Tibial artery (tissue), 4 donors: ENCODE data around the gene ATP11A.

ENCODE experiments used
- DNase-seq, 2 donors: peaks; one replicate each; pipeline ENCODE4 v3.0.0-alpha.2; 2019
- H3K27ac ChIP-seq, 2 donors: fragments of 200-600 bp; sonication (generic) in 1 of 2; 1 replicate in 1 of 2; 2 replicates in 1 of 2; pipeline ENCODE4 v1.5.1; 2018 to 2019; ENCODE audit warnings: mild to moderate bottlenecking in 1 of 2
- H3K27me3 ChIP-seq, 2 donors: fragments of 200-600 bp; sonication (generic) in 1 of 2; one replicate each; pipeline versions ENCODE4 v1.5.1 to v1.6.0; 2016 to 2019
- H3K36me3 ChIP-seq, 3 donors: fragments of 200-600 bp; sonication (generic) in 2 of 3; one replicate each; pipeline ENCODE4 v1.5.1; 2016 to 2019; ENCODE audit warnings: mild to moderate bottlenecking in 2 of 3
- H3K4me1 ChIP-seq, 4 donors: fragments of 200-600 bp; sonication (generic) in 2 of 4; 1 replicate in 3 of 4; 2 replicates in 1 of 4; pipeline ENCODE4 v1.5.1; 2016 to 2019
- H3K4me3 ChIP-seq, 2 donors: fragments of 200-600 bp; sonication (generic) in 1 of 2; 1 replicate in 1 of 2; 2 replicates in 1 of 2; pipeline ENCODE4 v1.5.1; 2018 to 2019; ENCODE audit warnings: mild to moderate bottlenecking in 2 of 2
- H3K9me3 ChIP-seq, 3 donors: fragments of 200-600 bp; sonication (generic) in 1 of 3; one replicate each; pipeline ENCODE4 v1.5.1; 2016 to 2019
- CTCF ChIP-seq, 2 experiments: fragments of 200-600 bp in 1 of 2; fragments of 450-650 bp in 1 of 2; IDR thresholded peaks; one replicate each; pipeline ENCODE4 v1.5.1; 2017 to 2019; ENCODE audit warnings: antibody characterized with exemption in 2 of 2, mild to moderate bottlenecking in 1 of 2, moderate library complexity in 1 of 2
- intact Hi-C: fragments of 100-400 bp; cut with DNase I; formaldehyde crosslinking; loops from one replicate; pipeline ENCODE4 v1.15.0; 2023; ENCODE audit warnings: low total_unique reads

ATP11A gene

GRCh38 chr13:112700291-112701060 lies 10.6 kb downstream of the ATP11A start:
- H3K4me3 ChIP-seq = no peak overlapping the region
- H3K27me3 ChIP-seq = no peaks in the 10 kb centered on the region
- no peak overlapping the region for H3K27ac ChIP-seq
- H3K4me1 ChIP-seq = no peaks in the 10 kb centered on the region
- no peak for TF ChIP-seq CTCF (IDR thresholded peaks at IDR 0.05)
- peaks cover 0 to 6% (median 0%) of the 10 kb centered on the region in 3 donors for H3K36me3 ChIP-seq
- intact Hi-C loops = no loop called here
- no peaks in the 10 kb centered on the region for H3K9me3 ChIP-seq
- DNase-seq = peak; percentile 15 to 49

- Histone ChIP-seq H3K27ac (no peak overlapping the region), H3K36me3 (no peaks in the 10 kb centered on the region), H3K4me3 (no peak overlapping the region), H3K4me1 (no peaks in the 10 kb centered on the region), H3K9me3 (no peaks in the 10 kb centered on the region), H3K27me3 (no peaks in the 10 kb centered on the region)
- TF ChIP-seq CTCF (IDR thresholded peaks at IDR 0.05) = no peak
- intact Hi-C loops = no loop called here
- peak in 1 of 2 donors; percentile 24 for DNase-seq
These were observed 12.6 kb downstream of the ATP11A start for GRCh38 chr13:112702341-112702985.

GRCh38 chr13:112702986-112703379 lies 13.1 kb downstream of the ATP11A start:
- Histone ChIP-seq H3K9me3 (no peaks in the 10 kb centered on the region), H3K4me1 (no peaks in the 10 kb centered on the region), H3K27me3 (no peaks in the 10 kb centered on the region), H3K36me3 (no peaks in the 10 kb centered on the region), H3K27ac (no peak overlapping the region), H3K4me3 (no peak overlapping the region)
- intact Hi-C loops = no loop called here
- TF ChIP-seq CTCF (IDR thresholded peaks at IDR 0.05) = no peak
- DNase-seq = peak in 1 of 2 donors; percentile 4

- Histone ChIP-seq H3K9me3 (no peaks in the 10 kb centered on the region), H3K4me3 (no peak overlapping the region), H3K36me3 (no peaks in the 10 kb centered on the region), H3K27me3 (no peaks in the 10 kb centered on the region), H3K27ac (no peak overlapping the region), H3K4me1 (no peaks in the 10 kb centered on the region)
- no peak for TF ChIP-seq CTCF (IDR thresholded peaks at IDR 0.05)
- intact Hi-C loops = no loop called here
- no peak for DNase-seq
These were observed 13.8 kb downstream of the ATP11A start for GRCh38 chr13:112703449-112704284.

- intact Hi-C loops = no loop called here
- H3K27ac ChIP-seq = no peak overlapping the region
- H3K27me3 ChIP-seq = no peaks in the 10 kb centered on the region
- TF ChIP-seq CTCF (IDR thresholded peaks at IDR 0.05) = no peak
- peak in 1 of 2 donors; percentile 49 for DNase-seq
- H3K4me3 ChIP-seq = no peak overlapping the region
- no peaks in the 10 kb centered on the region for H3K36me3 ChIP-seq
- H3K9me3 ChIP-seq = no peaks in the 10 kb centered on the region
- H3K4me1 ChIP-seq = no peaks in the 10 kb centered on the region
These were observed 14.7 kb downstream of the ATP11A start for GRCh38 chr13:112704308-112705145.
